PC-3 (cell line): ENCODE data around the gene REN. TPM values are rescaled to one million over a fixed set of nuclear protein-coding genes. Genes with fewer than 3 reads are reported as not detected.

Source experiments
- ATAC-seq: fragments of 200-7000 bp; cut with Tn5 transposase; 2 replicates; pipeline ENCODE4 v1.9.1; 2020; ENCODE audit warnings: mild to moderate bottlenecking, moderate library complexity
- BruUV-seq: library from RNA; stranded (reverse); fragments of 400-500 nt; replicated peaks from 2 replicates; lab custom pipeline; 2021; lab: Mats Ljungman, UMichigan
- CTCF ChIA-PET: fragments of 300-600 bp; sonication (Branson Sonifier 250); formaldehyde crosslinking; loops from one replicate; lab custom pipeline; 2022; ENCODE audit warnings: antibody characterized with exemption; lab: Charles Lee
- POLR2A ChIA-PET: fragments of 300-600 bp; sonication (Branson Sonifier 250); formaldehyde crosslinking; loops from one replicate; lab custom pipeline; 2022; ENCODE audit warnings: antibody characterized with exemption; ENCODE audit not compliant: unreplicated experiment; lab: Charles Lee
- DNase-seq: peaks from one replicate; pipeline ENCODE4 v3.0.0-alpha.2; 2015
- H2AFZ ChIP-seq: fragments of 300-600 bp; sonication (generic); 2 replicates; pipeline ENCODE4 v1.6.0; 2016; ENCODE audit warnings: antibody characterized with exemption, low read length
- H3F3A ChIP-seq: fragments of 300-600 bp; sonication (generic); one replicate; pipeline ENCODE4 v1.6.0; 2017; ENCODE audit warnings: antibody characterized with exemption, low read length, control low read depth, mild to moderate bottlenecking; ENCODE audit not compliant: unreplicated experiment
- H3K27ac ChIP-seq: fragments of 300-600 bp; sonication (generic); 2 replicates; pipeline ENCODE4 v1.5.1; 2016; ENCODE audit warnings: mild to moderate bottlenecking, low read length
- H3K27me3 ChIP-seq: fragments of 300-600 bp; sonication (generic); 2 replicates; pipeline ENCODE4 v1.6.1; 2016; ENCODE audit warnings: low read length, mixed read lengths
- H3K36me3 ChIP-seq: fragments of 300-600 bp; sonication (generic); 2 replicates; pipeline ENCODE4 v1.6.1; 2016; ENCODE audit warnings: low read depth, mixed run types, low read length, mixed read lengths
- H3K4me1 ChIP-seq: fragments of 300-600 bp; sonication (generic); 2 replicates; pipeline ENCODE4 v1.5.1; 2016; ENCODE audit warnings: low read length; ENCODE audit not compliant: insufficient read depth
- H3K4me2 ChIP-seq: fragments of 300-600 bp; sonication (generic); 2 replicates; pipeline ENCODE4 v1.6.0; 2016; ENCODE audit warnings: low read length
- H3K4me3 ChIP-seq: fragments of 300-600 bp; sonication (generic); 2 replicates; pipeline ENCODE4 v1.5.1; 2016; ENCODE audit warnings: mild to moderate bottlenecking, low read length, mixed read lengths
- H3K79me2 ChIP-seq: fragments of 300-600 bp; sonication (generic); 2 replicates; pipeline ENCODE4 v1.6.1; 2017; ENCODE audit warnings: low read length, mixed read lengths
- H3K9ac ChIP-seq: fragments of 300-600 bp; sonication (generic); 2 replicates; pipeline ENCODE4 v1.6.0; 2016; ENCODE audit warnings: mild to moderate bottlenecking, low read length
- H3K9me2 ChIP-seq: fragments of 300-600 bp; sonication (generic); replicated peaks from 2 replicates; pipeline ENCODE4 v1.6.1; 2016; ENCODE audit warnings: mixed run types, low read length, mixed read lengths
- H3K9me3 ChIP-seq: fragments of 300-600 bp; sonication (generic); 2 replicates; pipeline ENCODE4 v1.6.1; 2016; ENCODE audit warnings: low read length, mixed read lengths
- H4K20me1 ChIP-seq: fragments of 300-600 bp; sonication (generic); 2 replicates; pipeline ENCODE4 v1.6.1; 2016; ENCODE audit warnings: low read length, mixed read lengths
- CTCF ChIP-seq: fragments of 300-600 bp; sonication (generic); conservative IDR thresholded peaks from 2 replicates; pipeline ENCODE4 v1.5.1; 2017; ENCODE audit warnings: antibody characterized with exemption, low read depth, mild to moderate bottlenecking, low read length
- EZH2 ChIP-seq: fragments of 300-600 bp; sonication (generic); IDR thresholded peaks from one replicate; pipeline ENCODE4 v1.6.1; 2017; ENCODE audit warnings: antibody characterized with exemption, mild to moderate bottlenecking, low read length; ENCODE audit not compliant: unreplicated experiment
- EZH2phosphoT487 ChIP-seq: fragments of 300-600 bp; sonication (generic); IDR thresholded peaks from 2 replicates; pipeline ENCODE4 v1.6.1; 2018; ENCODE audit warnings: mild to moderate bottlenecking, antibody characterized with exemption, low read length, borderline replicate concordance
- intact Hi-C: fragments of 100-400 bp; cut with micrococcal nuclease; formaldehyde crosslinking; loops from 2 replicates; pipeline ENCODE4 v1.9.0; 2023
- total RNA-seq: library from RNA; depleted of rRNA; stranded (reverse); fragments of >200 nt; gene quantifications from 2 replicates; pipeline ENCODE4 v1.2.3, GENCODE V29; 2014

The REN gene
- total RNA-seq, 1 experiment from 2014 or later = 2.7 TPM

GRCh38 chr1:204186597-204186996 lies 20.5 kb upstream of the REN start:
- H4K20me1 ChIP-seq = no peaks in the 10 kb centered on the region
- H3K27me3 ChIP-seq = no peaks in the 10 kb centered on the region
- no peaks in the 10 kb centered on the region for H3K79me2 ChIP-seq
- intact Hi-C loops = no loop called here
- H3K27ac ChIP-seq = no peak overlapping the region
- no peak overlapping the region for H3K4me3 ChIP-seq
- no peak for TF ChIP-seq EZH2phosphoT487
- no peak for TF ChIP-seq EZH2
- TF ChIP-seq CTCF = no peak
- no peaks in the 10 kb centered on the region for H3F3A ChIP-seq
- no peaks in the 10 kb centered on the region for H3K36me3 ChIP-seq
- H3K9me3 ChIP-seq = no peaks in the 10 kb centered on the region
- H2AFZ ChIP-seq = no peak overlapping the region
- no peak overlapping the region for H3K9ac ChIP-seq
- ATAC-seq (no peak), DNase-seq (no peak)
- POLR2A ChIA-PET = no interaction called here
- no peaks in the 10 kb centered on the region for H3K9me2 ChIP-seq
- BruUV-seq = no TSS peak
- H3K4me2 ChIP-seq = no peak overlapping the region
- CTCF ChIA-PET = no interaction called here
- H3K4me1 ChIP-seq = peaks cover 17% of the 10 kb centered on the region

- H3K4me2 ChIP-seq = no peak overlapping the region
- DNase-seq (no peak), ATAC-seq (no peak)
- no peaks in the 10 kb centered on the region for H3F3A ChIP-seq
- no peaks in the 10 kb centered on the region for H3K27me3 ChIP-seq
- no peak overlapping the region for H3K4me3 ChIP-seq
- peaks cover 10% of the 10 kb centered on the region for H3K79me2 ChIP-seq
- no peaks in the 10 kb centered on the region for H4K20me1 ChIP-seq
- CTCF ChIA-PET = no interaction called here
- no peaks in the 10 kb centered on the region; the same call in 1 of the 2 replicates for H3K36me3 ChIP-seq
- H3K4me1 ChIP-seq = peaks cover 14% of the 10 kb centered on the region
- TF ChIP-seq EZH2 = no peak
- no peak for TF ChIP-seq EZH2phosphoT487
- no peak for TF ChIP-seq CTCF
- H3K9me2 ChIP-seq = no peaks in the 10 kb centered on the region
- no TSS peak for BruUV-seq
- H3K9ac ChIP-seq = no peak overlapping the region
- no peaks in the 10 kb centered on the region for H3K9me3 ChIP-seq
- H3K27ac ChIP-seq = no peak overlapping the region
- intact Hi-C loops = no loop called here
- H2AFZ ChIP-seq = no peak overlapping the region
- POLR2A ChIA-PET = no interaction called here
Observed at GRCh38 chr1:204181116-204181515, 15.0 kb upstream of the REN start.

- intact Hi-C loops = no loop called here
- TF ChIP-seq EZH2 = no peak
- no peak for TF ChIP-seq EZH2phosphoT487
- no peak for TF ChIP-seq CTCF
- no TSS peak for BruUV-seq
- ATAC-seq = no peak
- no peak overlapping the region for H3K27ac ChIP-seq
- no peak overlapping the region for H3K9ac ChIP-seq
- H3K79me2 ChIP-seq = peaks cover 20% of the 10 kb centered on the region
- H3K9me2 ChIP-seq = no peaks in the 10 kb centered on the region
- H4K20me1 ChIP-seq = no peaks in the 10 kb centered on the region
- no peak for DNase-seq
- no peaks in the 10 kb centered on the region for H3K9me3 ChIP-seq
- H3K27me3 ChIP-seq = no peaks in the 10 kb centered on the region
- ChIA-PET CTCF (no interaction called here), POLR2A (interaction anchor here (1.3 kb wide), 1 partner anchor 18 kb away, joined by 6 read pairs; no protein-coding TSS in a partner anchor)
- no peaks in the 10 kb centered on the region; the same call in 1 of the 2 replicates for H3K36me3 ChIP-seq
- no peak overlapping the region for H2AFZ ChIP-seq
- peaks cover 23% of the 10 kb centered on the region for H3K4me1 ChIP-seq
- H3K4me3 ChIP-seq = no peak overlapping the region
- H3K4me2 ChIP-seq = no peak overlapping the region
- H3F3A ChIP-seq = no peaks in the 10 kb centered on the region
Observed at GRCh38 chr1:204180133-204180532, 14.0 kb upstream of the REN start.
